Fibroblast of skin of left biceps (primary cell): Measurements from ENCODE around the gene DAPP1.
"Not testable (repeated sequence)": the region's sequence is repeated elsewhere in the genome, so short reads cannot be mapped to it uniquely, and the experiment has no call there.

Experiments used
- DNase-seq, 2 experiments: peaks; one replicate each; pipeline ENCODE4 v3.0.0-alpha.2; 2013; ENCODE audit warnings: low read depth in 2 of 2

The DAPP1 gene

GRCh38 chr4:99816545-99817308, at the start of gene DAPP1:
Gene DAPP1, plus strand, starts transcription at chr4:99816827. Its CDS starts 87 bp downstream, at chr4:99816914.
- DNase-seq = no peak

GRCh38 chr4:99770842-99771241, 45.8 kb upstream of the DAPP1 start:
- not testable (repeated sequence) for DNase-seq

- DNase-seq = no peak
These were observed 32.7 kb upstream of the DAPP1 start for GRCh38 chr4:99783940-99784339.

GRCh38 chr4:99784842-99785241, 31.8 kb upstream of the DAPP1 start:
- no peak for DNase-seq

GRCh38 chr4:99790796-99791617, 25.6 kb upstream of the DAPP1 start:
- no peak for DNase-seq

GRCh38 chr4:99800332-99801004, 16.2 kb upstream of the DAPP1 start:
- no peak for DNase-seq

- no peak for DNase-seq
These were observed 15.5 kb upstream of the DAPP1 start for GRCh38 chr4:99801005-99801699.

- DNase-seq = no peak
These were observed 13.0 kb upstream of the DAPP1 start for GRCh38 chr4:99803566-99804101.

GRCh38 chr4:99806545-99806944, 10.1 kb upstream of the DAPP1 start:
- DNase-seq = no peak

GRCh38 chr4:99807666-99808065, 9.0 kb upstream of the DAPP1 start:
- no peak for DNase-seq

GRCh38 chr4:99808260-99808857, 8.3 kb upstream of the DAPP1 start:
- no peak for DNase-seq

- DNase-seq = no peak
These were observed 7.3 kb upstream of the DAPP1 start for GRCh38 chr4:99809326-99809725.

- DNase-seq = no peak
These were observed 6.1 kb upstream of the DAPP1 start for GRCh38 chr4:99810536-99810935.

- no peak for DNase-seq
These were observed 5.5 kb upstream of the DAPP1 start for GRCh38 chr4:99811117-99811516.

- DNase-seq = no peak
These were observed 4.8 kb upstream of the DAPP1 start for GRCh38 chr4:99811850-99812249.

GRCh38 chr4:99815597-99816011, 1.0 kb upstream of the DAPP1 start:
- DNase-seq = no peak

- DNase-seq = no peak
These were observed 773 bp downstream of the DAPP1 start for GRCh38 chr4:99817309-99817890.

- DNase-seq = no peak
These were observed 2.0 kb downstream of the DAPP1 start for GRCh38 chr4:99818661-99819060.

GRCh38 chr4:99821918-99822503, 5.4 kb downstream of the DAPP1 start:
- DNase-seq = no peak

GRCh38 chr4:99822734-99823133, 6.1 kb downstream of the DAPP1 start:
- no peak for DNase-seq
